GM12878 (cell line): ENCODE measurements around the gene EPS8. TPM values are rescaled to one million over a fixed set of nuclear protein-coding genes. Genes with fewer than 3 reads are reported as not detected.

Experiments
- KAT2A ChIP-seq: conservative IDR thresholded peaks from 2 replicates; pipeline ENCODE4 v1.6.1; 2011; ENCODE audit warnings: low read depth, low read length; ENCODE audit not compliant: control insufficient read depth
- NBN ChIP-seq: fragments of 450-650 bp; IDR thresholded peaks from 2 replicates; pipeline ENCODE4 v1.6.1; 2016
- NFYB ChIP-seq: IDR thresholded peaks from 2 replicates; pipeline ENCODE4 v1.6.1; 2011; ENCODE audit warnings: low read depth, mild to moderate bottlenecking, low read length, improper control_type of control experiment, moderate library complexity; ENCODE audit not compliant: insufficient read depth
- SMAD5 ChIP-seq: IDR thresholded peaks from 2 replicates; pipeline ENCODE4 v1.6.1; 2016; ENCODE audit warnings: antibody characterized with exemption, low read depth
- polyA plus RNA-seq, 11 experiments: library from polyadenylated mRNA; depleted of rRNA in 4 of 11; unstranded in 6 of 11; stranded (reverse) in 5 of 11; fragments of >200 nt; fragmentation: Nextera tagmentation in 4 of 11; fragmentation: Illumina TruSeq in 1 of 11; extraction: Ambion mirVana in 4 of 11; extraction: Trizol in 1 of 11; gene quantifications; 1 replicate in 1 of 11; 2 replicates in 10 of 11; pipeline versions ENCODE4 v1.2.1 to v1.2.3, GENCODE V29; 2011 to 2016; ENCODE audit warnings: inconsistent platforms in 2 of 11, missing spikeins in 2 of 11, low read depth in 1 of 11
- total RNA-seq, 4 experiments: library from RNA; depleted of rRNA in 3 of 4; stranded (reverse); fragments of >200 nt in 3 of 4; fragmentation: Illumina TruSeq in 1 of 4; extraction: Trizol in 1 of 4; gene quantifications; 2 replicates each; pipeline versions ENCODE4 v1.2.1 to v1.2.3, GENCODE V29; 2013 to 2021
- TF ChIP-seq, protein P1 (sequence below): IDR thresholded peaks from 2 replicates; pipeline ENCODE4 v1.6.1; 2011; ENCODE audit warnings: mild to moderate bottlenecking, low read depth, low read length, moderate library complexity; ENCODE audit not compliant: insufficient replicate concordance
- TF ChIP-seq, protein P2 (sequence below): IDR thresholded peaks from 2 replicates; pipeline ENCODE4 v1.6.1; 2012; ENCODE audit warnings: improper control_type of control experiment, low read depth, low read length; ENCODE audit not compliant: insufficient replicate concordance

Gene EPS8
- total and polyA plus RNA-seq, 10 of the 15 experiments (the other 5 are each of a cell fraction or from before 2014, with no cell fraction given) = 1.3 to 127 (median 3.4) TPM

DNA sequence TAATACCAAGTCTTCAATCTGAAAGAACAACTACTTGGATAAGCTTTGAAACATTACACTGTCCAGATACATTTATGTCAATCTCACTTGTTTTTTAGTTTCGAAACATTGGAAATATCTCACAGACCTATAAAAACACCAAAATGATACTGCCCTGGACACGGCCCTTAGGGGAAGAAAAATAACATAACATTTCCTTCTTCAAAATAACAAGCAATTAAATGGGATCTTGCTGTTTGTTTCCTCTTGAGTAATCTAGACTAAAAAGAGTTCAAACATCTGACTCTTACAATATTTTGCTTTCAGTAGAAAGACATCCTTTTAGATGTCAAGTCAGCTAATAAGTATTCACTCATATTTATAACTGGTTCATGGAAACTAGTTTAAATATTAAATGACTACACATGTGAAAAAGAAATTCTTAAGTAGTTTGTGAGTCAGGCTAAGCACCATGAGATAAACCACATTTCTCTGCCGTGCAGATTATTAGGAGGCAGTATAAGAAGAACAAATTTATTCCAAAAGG lies 87.5 kb downstream of the EPS8 start (continued):
- TF ChIP-seq KAT2A (no peak), NBN (no peak), NFYB (no peak), SMAD5 (no peak)
- TF ChIP-seq, protein P1, sequence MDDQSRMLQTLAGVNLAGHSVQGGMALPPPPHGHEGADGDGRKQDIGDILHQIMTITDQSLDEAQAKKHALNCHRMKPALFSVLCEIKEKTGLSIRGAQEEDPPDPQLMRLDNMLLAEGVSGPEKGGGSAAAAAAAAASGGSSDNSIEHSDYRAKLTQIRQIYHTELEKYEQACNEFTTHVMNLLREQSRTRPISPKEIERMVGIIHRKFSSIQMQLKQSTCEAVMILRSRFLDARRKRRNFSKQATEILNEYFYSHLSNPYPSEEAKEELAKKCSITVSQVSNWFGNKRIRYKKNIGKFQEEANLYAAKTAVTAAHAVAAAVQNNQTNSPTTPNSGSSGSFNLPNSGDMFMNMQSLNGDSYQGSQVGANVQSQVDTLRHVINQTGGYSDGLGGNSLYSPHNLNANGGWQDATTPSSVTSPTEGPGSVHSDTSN = no peak
- TF ChIP-seq, protein P2, sequence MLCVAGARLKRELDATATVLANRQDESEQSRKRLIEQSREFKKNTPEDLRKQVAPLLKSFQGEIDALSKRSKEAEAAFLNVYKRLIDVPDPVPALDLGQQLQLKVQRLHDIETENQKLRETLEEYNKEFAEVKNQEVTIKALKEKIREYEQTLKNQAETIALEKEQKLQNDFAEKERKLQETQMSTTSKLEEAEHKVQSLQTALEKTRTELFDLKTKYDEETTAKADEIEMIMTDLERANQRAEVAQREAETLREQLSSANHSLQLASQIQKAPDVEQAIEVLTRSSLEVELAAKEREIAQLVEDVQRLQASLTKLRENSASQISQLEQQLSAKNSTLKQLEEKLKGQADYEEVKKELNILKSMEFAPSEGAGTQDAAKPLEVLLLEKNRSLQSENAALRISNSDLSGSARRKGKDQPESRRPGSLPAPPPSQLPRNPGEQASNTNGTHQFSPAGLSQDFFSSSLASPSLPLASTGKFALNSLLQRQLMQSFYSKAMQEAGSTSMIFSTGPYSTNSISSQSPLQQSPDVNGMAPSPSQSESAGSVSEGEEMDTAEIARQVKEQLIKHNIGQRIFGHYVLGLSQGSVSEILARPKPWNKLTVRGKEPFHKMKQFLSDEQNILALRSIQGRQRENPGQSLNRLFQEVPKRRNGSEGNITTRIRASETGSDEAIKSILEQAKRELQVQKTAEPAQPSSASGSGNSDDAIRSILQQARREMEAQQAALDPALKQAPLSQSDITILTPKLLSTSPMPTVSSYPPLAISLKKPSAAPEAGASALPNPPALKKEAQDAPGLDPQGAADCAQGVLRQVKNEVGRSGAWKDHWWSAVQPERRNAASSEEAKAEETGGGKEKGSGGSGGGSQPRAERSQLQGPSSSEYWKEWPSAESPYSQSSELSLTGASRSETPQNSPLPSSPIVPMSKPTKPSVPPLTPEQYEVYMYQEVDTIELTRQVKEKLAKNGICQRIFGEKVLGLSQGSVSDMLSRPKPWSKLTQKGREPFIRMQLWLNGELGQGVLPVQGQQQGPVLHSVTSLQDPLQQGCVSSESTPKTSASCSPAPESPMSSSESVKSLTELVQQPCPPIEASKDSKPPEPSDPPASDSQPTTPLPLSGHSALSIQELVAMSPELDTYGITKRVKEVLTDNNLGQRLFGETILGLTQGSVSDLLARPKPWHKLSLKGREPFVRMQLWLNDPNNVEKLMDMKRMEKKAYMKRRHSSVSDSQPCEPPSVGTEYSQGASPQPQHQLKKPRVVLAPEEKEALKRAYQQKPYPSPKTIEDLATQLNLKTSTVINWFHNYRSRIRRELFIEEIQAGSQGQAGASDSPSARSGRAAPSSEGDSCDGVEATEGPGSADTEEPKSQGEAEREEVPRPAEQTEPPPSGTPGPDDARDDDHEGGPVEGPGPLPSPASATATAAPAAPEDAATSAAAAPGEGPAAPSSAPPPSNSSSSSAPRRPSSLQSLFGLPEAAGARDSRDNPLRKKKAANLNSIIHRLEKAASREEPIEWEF = no peak
- TF ChIP-seq, all 136 proteins: peak for 0
